Kidney (tissue), 14 donors: ENCODE results near the gene CHAD. TPM values are rescaled to one million over a fixed set of nuclear protein-coding genes. Genes with fewer than 3 reads are reported as not detected.

Source experiments
- DNase-seq, 5 donors: peaks; one replicate each; pipeline ENCODE4 v3.0.0-alpha.2; 2013 to 2020
- FAIRE-seq: peaks from 2 replicates; lab custom pipeline; 2012; peaks lifted over from hg19 to GRCh38; lab: Jason Lieb, UNC
- H3K27ac ChIP-seq, 2 donors: one replicate each; pipeline ENCODE4 v1.7.0; 2013; ENCODE audit warnings: low read depth in 2 of 2, low read length in 2 of 2, inconsistent platforms in 1 of 2
- H3K27me3 ChIP-seq: one replicate; pipeline ENCODE4 v1.7.1; 2013; ENCODE audit warnings: low read length, inconsistent platforms; ENCODE audit not compliant: control insufficient read depth, insufficient read depth
- H3K36me3 ChIP-seq, 3 donors: one replicate each; pipeline versions ENCODE4 v1.7.0 to v1.7.1; 2013; ENCODE audit warnings: low read length in 3 of 3, control low read depth in 1 of 3, inconsistent platforms in 1 of 3; ENCODE audit not compliant: insufficient read depth in 3 of 3, control insufficient read depth in 2 of 3
- H3K4me1 ChIP-seq, 3 donors: one replicate each; pipeline versions ENCODE4 v1.7.0 to v1.7.1; 2013; ENCODE audit warnings: low read length in 3 of 3, inconsistent platforms in 1 of 3, low read depth in 1 of 3; ENCODE audit not compliant: control insufficient read depth in 2 of 3, insufficient read depth in 2 of 3
- H3K4me3 ChIP-seq, 3 donors: one replicate each; pipeline versions ENCODE4 v1.7.0 to v1.8.1; 2013; ENCODE audit warnings: low read length in 3 of 3, control low read depth in 1 of 3, inconsistent platforms in 1 of 3
- H3K9ac ChIP-seq, 3 donors: one replicate each; pipeline versions ENCODE4 v1.7.0 to v1.7.1; 2013; ENCODE audit warnings: low read length in 3 of 3, control low read depth in 1 of 3, inconsistent platforms in 1 of 3
- H3K9me3 ChIP-seq, 3 donors: one replicate each; pipeline versions ENCODE4 v1.7.0 to v1.7.1; 2013; ENCODE audit warnings: low read length in 3 of 3, control low read depth in 1 of 3, inconsistent platforms in 1 of 3; ENCODE audit not compliant: control insufficient read depth in 2 of 3, insufficient read depth in 1 of 3
- CTCF ChIP-seq: IDR thresholded peaks from 3 replicates; pipeline ENCODE4 v1.5.1; 2012; ENCODE audit warnings: mild to moderate bottlenecking, moderate library complexity, borderline replicate concordance; ENCODE audit not compliant: insufficient read depth; ENCODE audit errors: extremely low read depth
- intact Hi-C: fragments of 100-400 bp; cut with DNase I; formaldehyde crosslinking; loops from one replicate; pipeline ENCODE4 v1.11.1; 2022
- polyA plus RNA-seq: library from polyadenylated mRNA; stranded (reverse); fragments of 350-450 nt; fragmentation: Illumina TruSeq; extraction: RNeasy Lipid Tissue Mini Kit (QIAGEN cat#74804); gene quantifications from one replicate; pipeline ENCODE4 v1.2.3, GENCODE V29; 2014; ENCODE audit warnings: low read depth, low replicate concordance; ENCODE audit not compliant: insufficient read depth
- total RNA-seq: library from RNA; stranded (reverse); fragmentation: NEBNext Ultra II Directional; extraction: Animal tissue kit (Norgen Biotek cat#: 25700); gene quantifications from one replicate; pipeline ENCODE4 v1.2.1, GENCODE V29; 2021
- donor health status: control.
- donor health status: control.
- donor health status: control.
- donor health status: control.
- donor health status: control.
- donor health status: DM: yes; HTN: yes; CAD: no.
- donor health status: Normal renal cell carcinoma (clear cell type).

CHAD gene
- total and polyA plus RNA-seq, 2 donors from 2014 or later, result 0.22 to 0.43 TPM

- H3K27ac ChIP-seq, result no peak overlapping the region
- H3K9ac ChIP-seq, result no peak overlapping the region
- H3K4me1 ChIP-seq, result peaks cover 0 to 16% (median 14%) of the 10 kb centered on the region in 3 donors
- DNase-seq (no peak), FAIRE-seq (no peak)
- H3K27me3 ChIP-seq, result no peaks in the 10 kb centered on the region
- no peak overlapping the region for H3K4me3 ChIP-seq
- intact Hi-C loops, result no loop called here
- no peaks in the 10 kb centered on the region for H3K9me3 ChIP-seq
- TF ChIP-seq CTCF, result no peak
- H3K36me3 ChIP-seq, result peaks cover 0 to 17% (median 14%) of the 10 kb centered on the region in 3 donors
These were observed 1.1 kb upstream of the CHAD start for GRCh38 chr17:50469671-50470305.

- H3K27ac ChIP-seq, result no peak overlapping the region
- DNase-seq (peak in 2 of 5 donors; percentile 51 to 71), FAIRE-seq (no peak)
- no peak overlapping the region for H3K4me3 ChIP-seq
- H3K9me3 ChIP-seq, result no peaks in the 10 kb centered on the region
- peaks cover 0 to 12% (median 10%) of the 10 kb centered on the region in 3 donors for H3K4me1 ChIP-seq
- peaks cover 0 to 18% (median 10%) of the 10 kb centered on the region in 3 donors for H3K36me3 ChIP-seq
- TF ChIP-seq CTCF, result no peak
- no peak overlapping the region for H3K9ac ChIP-seq
- intact Hi-C loops, result no loop called here
- H3K27me3 ChIP-seq, result no peaks in the 10 kb centered on the region
These were observed 527 bp upstream of the CHAD start for GRCh38 chr17:50469208-50469605.

GRCh38 chr17:50467855-50468303 is 801 bp downstream of the CHAD start:
- Histone ChIP-seq H3K27me3 (no peaks in the 10 kb centered on the region), H3K9me3 (no peaks in the 10 kb centered on the region), H3K36me3 (peaks cover 0 to 21% (median 4%) of the 10 kb centered on the region in 3 donors), H3K4me1 (peaks cover 0 to 10% (median 10%) of the 10 kb centered on the region in 3 donors), H3K9ac (no peak overlapping the region), H3K4me3 (no peak overlapping the region), H3K27ac (no peak overlapping the region)
- DNase-seq, result no peak
- FAIRE-seq, result no peak
- intact Hi-C loops, result no loop called here
- no peak for TF ChIP-seq CTCF
